Tibial artery (tissue), 4 donors: ENCODE measurements around the gene MGRN1.

ENCODE experiments used
- DNase-seq, 2 donors: peaks; one replicate each; pipeline ENCODE4 v3.0.0-alpha.2; 2019
- H3K27ac ChIP-seq, 2 donors: fragments of 200-600 bp; sonication (generic) in 1 of 2; 1 replicate in 1 of 2; 2 replicates in 1 of 2; pipeline ENCODE4 v1.5.1; 2018 to 2019; ENCODE audit warnings: mild to moderate bottlenecking in 1 of 2
- H3K27me3 ChIP-seq, 2 donors: fragments of 200-600 bp; sonication (generic) in 1 of 2; one replicate each; pipeline versions ENCODE4 v1.5.1 to v1.6.0; 2016 to 2019
- H3K36me3 ChIP-seq, 3 donors: fragments of 200-600 bp; sonication (generic) in 2 of 3; one replicate each; pipeline ENCODE4 v1.5.1; 2016 to 2019; ENCODE audit warnings: mild to moderate bottlenecking in 2 of 3
- H3K4me1 ChIP-seq, 4 donors: fragments of 200-600 bp; sonication (generic) in 2 of 4; 1 replicate in 3 of 4; 2 replicates in 1 of 4; pipeline ENCODE4 v1.5.1; 2016 to 2019
- H3K4me3 ChIP-seq, 2 donors: fragments of 200-600 bp; sonication (generic) in 1 of 2; 1 replicate in 1 of 2; 2 replicates in 1 of 2; pipeline ENCODE4 v1.5.1; 2018 to 2019; ENCODE audit warnings: mild to moderate bottlenecking in 2 of 2
- H3K9me3 ChIP-seq, 3 donors: fragments of 200-600 bp; sonication (generic) in 1 of 3; one replicate each; pipeline ENCODE4 v1.5.1; 2016 to 2019
- CTCF ChIP-seq, 2 experiments: fragments of 200-600 bp in 1 of 2; fragments of 450-650 bp in 1 of 2; IDR thresholded peaks; one replicate each; pipeline ENCODE4 v1.5.1; 2017 to 2019; ENCODE audit warnings: antibody characterized with exemption in 2 of 2, mild to moderate bottlenecking in 1 of 2, moderate library complexity in 1 of 2
- intact Hi-C: fragments of 100-400 bp; cut with DNase I; formaldehyde crosslinking; loops from one replicate; pipeline ENCODE4 v1.15.0; 2023; ENCODE audit warnings: low total_unique reads

The MGRN1 gene

DNA sequence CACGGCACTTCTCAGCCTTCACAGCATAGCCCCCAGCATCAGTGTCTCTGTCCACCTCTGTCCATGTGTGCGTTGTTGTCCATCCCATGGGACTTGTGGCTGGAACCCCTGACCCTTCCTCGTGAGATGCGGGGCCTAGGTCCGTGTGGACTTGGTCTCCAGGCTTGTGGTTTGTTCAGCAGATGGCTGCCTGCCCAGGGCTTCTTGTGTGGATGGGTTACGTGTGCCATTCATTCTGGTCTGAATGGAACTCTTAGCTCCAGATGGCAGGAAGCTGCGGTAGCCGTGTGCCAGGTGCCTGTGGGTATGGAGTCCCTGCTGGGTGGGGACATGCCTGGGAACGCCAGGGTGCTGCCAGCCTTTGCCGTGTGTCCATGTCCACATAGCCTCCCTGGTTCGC, 37.0 kb downstream of the MGRN1 start:
- H3K9me3 ChIP-seq, result no peaks in the 10 kb centered on the region
- no peak for TF ChIP-seq CTCF (IDR thresholded peaks at IDR 0.05)
- no peaks in the 10 kb centered on the region for H3K27me3 ChIP-seq
- no peak for DNase-seq
- peaks cover 0 to 21% (median 5%) of the 10 kb centered on the region in 4 donors for H3K4me1 ChIP-seq
- H3K36me3 ChIP-seq, result peaks cover 8 to 79% (median 48%) of the 10 kb centered on the region in 3 donors
- no peak overlapping the region for H3K27ac ChIP-seq
- intact Hi-C loops, result no loop called here
- no peak overlapping the region for H3K4me3 ChIP-seq

- Histone ChIP-seq H3K36me3 (peaks cover 6 to 81% (median 50%) of the 10 kb centered on the region in 3 donors), H3K4me1 (peaks cover 0 to 21% (median 5%) of the 10 kb centered on the region in 4 donors), H3K4me3 (no peak overlapping the region), H3K27ac (no peak overlapping the region), H3K9me3 (no peaks in the 10 kb centered on the region), H3K27me3 (no peaks in the 10 kb centered on the region)
- TF ChIP-seq CTCF (IDR thresholded peaks at IDR 0.05), result no peak
- intact Hi-C loops, result no loop called here
- DNase-seq, result no peak
These were observed 38.8 kb downstream of the MGRN1 start for GRCh38 chr16:4663465-4663776.

DNA sequence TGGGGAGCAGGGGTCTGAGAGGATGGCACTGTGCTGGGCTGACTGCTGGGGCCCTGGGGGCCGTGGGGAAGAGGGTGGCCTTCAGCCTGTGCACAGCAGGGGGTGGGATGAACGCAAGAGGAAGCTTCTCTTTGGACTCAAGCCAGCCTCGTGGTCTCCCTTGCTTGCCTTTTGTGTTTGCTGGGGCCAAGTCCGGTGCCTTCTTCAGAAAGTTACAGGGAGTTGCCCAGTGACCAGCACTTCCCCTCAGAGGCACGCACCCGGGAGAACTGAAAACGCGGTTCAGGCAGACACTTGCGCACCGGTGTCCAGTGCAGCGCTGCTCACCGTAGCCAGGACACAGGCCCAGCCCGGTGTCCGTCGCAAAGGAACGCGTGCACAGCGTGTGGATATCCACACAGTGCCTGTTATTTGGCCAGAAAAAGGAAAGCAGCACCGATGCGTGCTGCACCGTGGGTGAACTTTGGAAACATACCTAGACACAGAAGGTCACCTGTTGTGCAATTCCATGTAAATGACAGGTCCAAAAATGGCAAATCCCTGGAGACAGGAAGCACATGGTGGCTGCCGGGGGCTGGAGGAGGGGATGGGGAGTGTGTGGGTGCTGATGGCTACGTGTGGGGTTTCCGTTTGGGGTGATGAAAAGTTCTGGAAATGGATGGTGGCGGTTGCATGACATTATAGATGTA, 39.3 kb downstream of the MGRN1 start:
- Histone ChIP-seq H3K27ac (no peak overlapping the region), H3K27me3 (no peaks in the 10 kb centered on the region), H3K4me1 (peaks cover 0 to 21% (median 5%) of the 10 kb centered on the region in 4 donors), H3K9me3 (no peaks in the 10 kb centered on the region), H3K4me3 (no peak overlapping the region), H3K36me3 (peaks cover 11 to 81% (median 51%) of the 10 kb centered on the region in 3 donors)
- TF ChIP-seq CTCF (IDR thresholded peaks at IDR 0.05), result no peak
- peak; percentile 78 to 83 for DNase-seq
- intact Hi-C loops, result no loop called here

DNA sequence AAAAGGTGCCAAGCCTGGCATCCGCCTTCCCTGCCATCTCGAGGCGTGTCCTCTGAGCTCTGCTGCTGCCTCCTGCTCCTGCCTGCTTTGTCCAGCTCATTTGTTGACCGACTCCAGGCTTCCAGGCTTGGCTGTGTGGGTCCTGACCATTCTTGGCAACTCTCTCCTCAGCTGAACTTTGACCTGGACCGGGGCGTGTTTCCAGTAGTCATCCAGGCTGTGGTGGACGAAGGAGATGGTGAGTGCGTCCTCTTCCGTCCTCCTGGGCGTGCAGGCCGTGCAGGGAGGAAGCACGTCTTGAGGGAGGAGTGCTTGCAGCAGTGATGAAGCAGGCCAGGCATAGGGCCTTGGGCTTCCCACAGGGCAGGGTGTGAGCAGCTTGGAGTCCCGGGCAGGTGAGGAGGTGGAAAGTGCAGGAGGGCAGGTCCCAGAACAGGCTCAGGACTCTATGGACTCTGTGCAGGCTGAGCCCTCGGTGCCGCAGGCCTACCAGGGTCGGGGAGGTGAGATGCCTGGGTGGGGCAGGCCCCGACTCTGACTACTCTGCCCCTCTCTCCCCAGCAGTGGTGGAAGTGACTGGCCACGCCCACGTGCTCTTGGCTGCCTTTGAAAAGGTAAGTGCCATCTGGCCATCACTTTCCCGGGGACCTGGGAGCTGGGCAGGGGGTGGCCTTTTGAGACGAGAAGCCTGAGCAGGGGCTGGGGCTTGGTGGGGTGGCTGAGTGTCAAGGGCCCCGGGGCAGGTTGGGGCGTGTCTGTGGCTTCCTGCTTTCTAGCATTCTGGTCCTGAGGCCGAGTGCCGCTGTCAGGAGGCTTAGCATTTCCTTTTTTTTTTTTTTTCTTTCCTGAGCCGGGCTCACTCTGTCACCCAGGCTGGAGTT, 40.2 kb downstream of the MGRN1 start:
- Histone ChIP-seq H3K27ac (no peak overlapping the region), H3K4me3 (no peak overlapping the region), H3K36me3 (peaks cover 20 to 81% (median 53%) of the 10 kb centered on the region in 3 donors), H3K27me3 (no peaks in the 10 kb centered on the region), H3K4me1 (peaks cover 0 to 19% (median 5%) of the 10 kb centered on the region in 4 donors), H3K9me3 (no peaks in the 10 kb centered on the region)
- intact Hi-C loops, result no loop called here
- no peak for TF ChIP-seq CTCF (IDR thresholded peaks at IDR 0.05)
- peak in 1 of 2 donors; percentile 65 for DNase-seq

DNA sequence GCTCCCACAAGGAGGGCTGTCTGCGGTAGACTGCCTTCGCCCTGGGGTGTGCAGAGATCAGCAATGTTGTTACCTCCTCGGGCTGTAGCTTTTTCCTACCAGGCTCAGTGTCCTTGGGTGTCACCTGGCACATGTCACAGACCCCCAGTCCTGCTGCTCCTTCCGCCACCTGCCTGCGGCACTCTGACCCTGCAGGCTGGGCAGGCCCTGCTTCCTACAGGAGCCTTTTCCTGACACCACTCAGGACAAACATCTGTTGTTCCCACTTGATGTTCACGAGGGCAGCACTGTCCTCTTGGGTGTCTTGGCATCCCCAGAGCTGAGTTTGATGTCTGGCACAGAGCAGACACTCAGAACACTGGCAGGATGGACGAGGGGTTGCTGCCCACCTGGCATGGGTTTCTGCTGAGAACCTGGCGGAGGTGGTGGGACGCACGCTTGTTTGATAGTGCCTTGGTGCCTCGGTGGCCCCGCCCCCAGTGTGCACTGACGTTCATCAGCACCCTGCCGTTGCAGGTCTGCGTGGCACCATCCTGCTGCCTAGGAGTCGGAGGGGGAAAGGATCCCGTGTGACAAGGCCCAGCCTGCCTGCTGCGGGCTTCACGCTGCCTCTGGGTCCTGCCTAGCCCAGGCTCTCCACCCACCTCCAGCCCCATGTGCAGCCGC, 42.0 kb downstream of the MGRN1 start:
- peaks cover 35 to 91% (median 66%) of the 10 kb centered on the region in 3 donors for H3K36me3 ChIP-seq
- TF ChIP-seq CTCF (IDR thresholded peaks at IDR 0.05), result no peak
- no peak overlapping the region for H3K27ac ChIP-seq
- intact Hi-C loops, result no loop called here
- H3K9me3 ChIP-seq, result no peaks in the 10 kb centered on the region
- no peak overlapping the region for H3K4me3 ChIP-seq
- H3K27me3 ChIP-seq, result no peaks in the 10 kb centered on the region
- no peak for DNase-seq
- peaks cover 0 to 7% (median 0%) of the 10 kb centered on the region in 4 donors for H3K4me1 ChIP-seq
